Endometrial microvascular endothelial cells (primary cell): ENCODE data around the gene KRTAP4-2. TPM values are rescaled to one million over a fixed set of nuclear protein-coding genes. Genes with fewer than 3 reads are reported as not detected.

ENCODE experiments used
- total RNA-seq: library from RNA; depleted of rRNA; stranded (reverse); fragments of >200 nt; gene quantifications from one replicate; pipeline ENCODE4 v1.2.3, GENCODE V29; 2015; ENCODE audit errors: inconsistent ontology term

KRTAP4-2 gene
- total RNA-seq, 1 donor from 2014 or later: not detected

Other genes starting within 250 kb of the KRTAP4-2 start
- gene KRT23, start 240.6 kb downstream of the KRTAP4-2 start, total RNA-seq: not detected
- not detected for gene KRT39, start 211.3 kb downstream of the KRTAP4-2 start, total RNA-seq
- gene KRT40, start 193.9 kb downstream of the KRTAP4-2 start, total RNA-seq: not detected
- gene KRTAP3-3, start 184.1 kb downstream of the KRTAP4-2 start, total RNA-seq: not detected
- not detected for gene KRTAP3-2, start 178.3 kb downstream of the KRTAP4-2 start, total RNA-seq
- gene KRTAP3-1, start 169.1 kb downstream of the KRTAP4-2 start, total RNA-seq: not detected
- not detected for gene KRTAP1-5, start 151.0 kb downstream of the KRTAP4-2 start, total RNA-seq
- gene KRTAP1-4, start 148.0 kb downstream of the KRTAP4-2 start, total RNA-seq: not detected
- not detected for gene KRTAP1-3, start 143.3 kb downstream of the KRTAP4-2 start, total RNA-seq
- gene KRTAP1-1, start 136.8 kb downstream of the KRTAP4-2 start, total RNA-seq: not detected
- gene KRTAP2-1, start 130.9 kb downstream of the KRTAP4-2 start, total RNA-seq: not detected
- not detected for gene KRTAP2-2, start 123.0 kb downstream of the KRTAP4-2 start, total RNA-seq
- not detected for gene KRTAP2-3, start 118.1 kb downstream of the KRTAP4-2 start, total RNA-seq
- not detected for gene KRTAP2-4, start 112.3 kb downstream of the KRTAP4-2 start, total RNA-seq
- gene KRTAP4-7, start 94.1 kb downstream of the KRTAP4-2 start, total RNA-seq: not detected
- gene KRTAP4-8, start 80.1 kb downstream of the KRTAP4-2 start, total RNA-seq: not detected
- not detected for gene KRTAP4-16, start 76.0 kb downstream of the KRTAP4-2 start, total RNA-seq
- not detected for gene KRTAP4-9, start 72.8 kb downstream of the KRTAP4-2 start, total RNA-seq
- gene KRTAP4-11, start 59.8 kb downstream of the KRTAP4-2 start, total RNA-seq: not detected
- not detected for gene KRTAP4-12, start 54.0 kb downstream of the KRTAP4-2 start, total RNA-seq
- gene KRTAP4-6, start 37.7 kb downstream of the KRTAP4-2 start, total RNA-seq: not detected
- not detected for gene KRTAP4-5, start 28.4 kb downstream of the KRTAP4-2 start, total RNA-seq
- gene KRTAP4-4, start 17.5 kb downstream of the KRTAP4-2 start, total RNA-seq: not detected
- not detected for gene KRTAP4-3, start 10.0 kb downstream of the KRTAP4-2 start, total RNA-seq
- gene KRTAP4-1, start 6.7 kb upstream of the KRTAP4-2 start, total RNA-seq: not detected
- not detected for gene KRTAP9-1, start 11.7 kb upstream of the KRTAP4-2 start, total RNA-seq
- gene KRTAP9-2, start 48.4 kb upstream of the KRTAP4-2 start, total RNA-seq: not detected
- gene KRTAP9-3, start 54.2 kb upstream of the KRTAP4-2 start, total RNA-seq: not detected
- not detected for gene KRTAP9-8, start 59.8 kb upstream of the KRTAP4-2 start, total RNA-seq
- gene KRTAP9-4, start 71.5 kb upstream of the KRTAP4-2 start, total RNA-seq: not detected
- gene KRTAP9-9, start 77.2 kb upstream of the KRTAP4-2 start, total RNA-seq: not detected
- not detected for gene KRTAP9-6, start 87.2 kb upstream of the KRTAP4-2 start, total RNA-seq
- gene KRTAP9-7, start 97.5 kb upstream of the KRTAP4-2 start, total RNA-seq: not detected
- gene KRTAP29-1, start 124.6 kb upstream of the KRTAP4-2 start, total RNA-seq: not detected
- not detected for gene KRTAP16-1, start 131.1 kb upstream of the KRTAP4-2 start, total RNA-seq
- gene KRTAP17-1, start 137.5 kb upstream of the KRTAP4-2 start, total RNA-seq: not detected
- gene KRT33A, start 172.6 kb upstream of the KRTAP4-2 start, total RNA-seq: not detected
- gene KRT33B, start 191.6 kb upstream of the KRTAP4-2 start, total RNA-seq: not detected
- gene KRT34, start 204.1 kb upstream of the KRTAP4-2 start, total RNA-seq: not detected
- gene KRT31, start 219.4 kb upstream of the KRTAP4-2 start, total RNA-seq: not detected
- gene KRT37, start 246.4 kb upstream of the KRTAP4-2 start, total RNA-seq: not detected